OCI-LY1 (cell line): ENCODE measurements around the gene ATG7.

ENCODE experiments used
- H2AFZ ChIP-seq: fragments of 200-600 bp; sonication (generic), shearing (Covaris generic); 2 replicates; pipeline ENCODE4 v1.6.0; 2014; ENCODE audit warnings: antibody characterized with exemption, mild to moderate bottlenecking, low read length
- H3F3A ChIP-seq: fragments of 200-600 bp; sonication (generic), shearing (Covaris generic); 2 replicates; pipeline ENCODE4 v1.6.0; 2014; ENCODE audit warnings: mild to moderate bottlenecking, antibody characterized with exemption, low read length, moderate library complexity; ENCODE audit not compliant: insufficient read depth
- H3K27ac ChIP-seq: fragments of 200-600 bp; sonication (generic); 2 replicates; pipeline ENCODE4 v1.5.1; 2014; ENCODE audit warnings: low read length, mixed run types, mild to moderate bottlenecking, low read depth; ENCODE audit not compliant: poor library complexity, severe bottlenecking
- H3K27me3 ChIP-seq: fragments of 200-600 bp; sonication (generic); 2 replicates; pipeline ENCODE4 v1.6.0; 2014; ENCODE audit warnings: antibody characterized with exemption, mild to moderate bottlenecking, low read length, moderate library complexity; ENCODE audit not compliant: insufficient read depth
- H3K36me3 ChIP-seq: fragments of 200-600 bp; sonication (generic); 2 replicates; pipeline ENCODE4 v1.6.1; 2014; ENCODE audit warnings: mild to moderate bottlenecking, antibody characterized with exemption, low read length, moderate library complexity, mixed read lengths; ENCODE audit not compliant: insufficient read depth
- H3K4me1 ChIP-seq: fragments of 200-600 bp; sonication (generic); 2 replicates; pipeline ENCODE4 v1.5.1; 2014; ENCODE audit warnings: mild to moderate bottlenecking, low read length, moderate library complexity; ENCODE audit not compliant: insufficient read depth, severe bottlenecking
- H3K4me2 ChIP-seq: fragments of 200-600 bp; sonication (generic), shearing (Covaris generic); 2 replicates; pipeline ENCODE4 v1.6.1; 2014; ENCODE audit warnings: low read length
- H3K4me3 ChIP-seq: fragments of 200-600 bp; sonication (generic); 2 replicates; pipeline ENCODE4 v1.5.1; 2014; ENCODE audit warnings: low read length, low read depth, mild to moderate bottlenecking, mixed read lengths; ENCODE audit not compliant: poor library complexity, severe bottlenecking
- H3K79me2 ChIP-seq: fragments of 200-600 bp; shearing (Covaris generic); 2 replicates; pipeline ENCODE4 v1.6.1; 2016; ENCODE audit warnings: mixed run types, low read length, mixed read lengths; ENCODE audit not compliant: insufficient read depth
- H3K9ac ChIP-seq: fragments of 200-600 bp; sonication (generic), shearing (Covaris generic); 2 replicates; pipeline ENCODE4 v1.6.1; 2014; ENCODE audit warnings: mild to moderate bottlenecking, low read length, mixed read lengths
- H3K9me2 ChIP-seq: fragments of 200-600 bp; sonication (generic), shearing (Covaris generic); 2 replicates; pipeline ENCODE4 v1.6.1; 2014; ENCODE audit warnings: low read depth, mild to moderate bottlenecking, low read length, mixed read lengths
- H3K9me3 ChIP-seq: fragments of 200-600 bp; shearing (Covaris generic); 2 replicates; pipeline ENCODE4 v1.6.1; 2014; ENCODE audit warnings: low read length, mixed read lengths
- H4K20me1 ChIP-seq: fragments of 200-600 bp; sonication (generic), shearing (Covaris generic); 2 replicates; pipeline ENCODE4 v1.6.0; 2016; ENCODE audit warnings: mild to moderate bottlenecking, low read length; ENCODE audit not compliant: insufficient read depth
- EZH2 ChIP-seq: fragments of 200-600 bp; sonication (generic), shearing (Covaris generic); IDR thresholded peaks from 2 replicates; pipeline ENCODE4 v1.8.0; 2017; ENCODE audit warnings: borderline replicate concordance, mixed run types, mild to moderate bottlenecking, antibody characterized with exemption, low read length, moderate library complexity, mixed read lengths
- TF ChIP-seq, protein P1 (sequence below): fragments of 200-600 bp; sonication (generic), shearing (Covaris generic); IDR thresholded peaks from 2 replicates; pipeline ENCODE4 v1.5.1; 2017; ENCODE audit warnings: mild to moderate bottlenecking, antibody characterized with exemption, low read length, moderate library complexity, mixed read lengths

The ATG7 gene

DNA sequence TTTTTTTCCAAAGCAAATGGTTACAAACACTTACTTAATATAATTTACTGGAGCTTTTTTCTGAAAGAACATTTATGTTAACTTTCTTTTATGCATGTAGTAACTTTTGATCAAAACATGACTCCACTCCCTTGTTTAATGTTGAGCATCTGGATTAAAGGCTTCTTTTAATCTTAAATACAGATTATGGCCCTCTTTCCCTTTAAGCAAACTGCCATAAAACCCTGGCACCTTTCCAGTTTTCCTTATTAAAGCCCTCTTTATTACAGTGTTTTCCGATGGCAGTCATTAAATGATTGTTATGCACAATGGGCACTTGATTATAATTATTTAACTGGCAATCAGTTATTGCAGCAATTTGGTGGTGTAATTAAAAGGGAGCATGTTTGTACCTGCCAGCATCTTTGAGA lies 204.5 kb downstream of the ATG7 start:
- TF ChIP-seq EZH2, result no peak
- TF ChIP-seq, protein P1, sequence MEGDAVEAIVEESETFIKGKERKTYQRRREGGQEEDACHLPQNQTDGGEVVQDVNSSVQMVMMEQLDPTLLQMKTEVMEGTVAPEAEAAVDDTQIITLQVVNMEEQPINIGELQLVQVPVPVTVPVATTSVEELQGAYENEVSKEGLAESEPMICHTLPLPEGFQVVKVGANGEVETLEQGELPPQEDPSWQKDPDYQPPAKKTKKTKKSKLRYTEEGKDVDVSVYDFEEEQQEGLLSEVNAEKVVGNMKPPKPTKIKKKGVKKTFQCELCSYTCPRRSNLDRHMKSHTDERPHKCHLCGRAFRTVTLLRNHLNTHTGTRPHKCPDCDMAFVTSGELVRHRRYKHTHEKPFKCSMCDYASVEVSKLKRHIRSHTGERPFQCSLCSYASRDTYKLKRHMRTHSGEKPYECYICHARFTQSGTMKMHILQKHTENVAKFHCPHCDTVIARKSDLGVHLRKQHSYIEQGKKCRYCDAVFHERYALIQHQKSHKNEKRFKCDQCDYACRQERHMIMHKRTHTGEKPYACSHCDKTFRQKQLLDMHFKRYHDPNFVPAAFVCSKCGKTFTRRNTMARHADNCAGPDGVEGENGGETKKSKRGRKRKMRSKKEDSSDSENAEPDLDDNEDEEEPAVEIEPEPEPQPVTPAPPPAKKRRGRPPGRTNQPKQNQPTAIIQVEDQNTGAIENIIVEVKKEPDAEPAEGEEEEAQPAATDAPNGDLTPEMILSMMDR, result no peak
- H3K79me2 ChIP-seq, result no peaks in the 10 kb centered on the region
- no peak overlapping the region for H3K4me3 ChIP-seq
- H2AFZ ChIP-seq, result no peak overlapping the region
- no peaks in the 10 kb centered on the region for H3K9me3 ChIP-seq
- no peaks in the 10 kb centered on the region for H3K9me2 ChIP-seq
- H3K36me3 ChIP-seq, result no peaks in the 10 kb centered on the region
- H3K4me2 ChIP-seq, result no peak overlapping the region
- H3K27ac ChIP-seq, result no peak overlapping the region
- no peaks in the 10 kb centered on the region for H3K4me1 ChIP-seq
- H3K27me3 ChIP-seq, result no peaks in the 10 kb centered on the region
- H4K20me1 ChIP-seq, result no peaks in the 10 kb centered on the region
- H3F3A ChIP-seq, result no peaks in the 10 kb centered on the region
- no peak overlapping the region for H3K9ac ChIP-seq

GRCh38 chr3:11477407-11477911 lies 205.3 kb downstream of the ATG7 start:
- Histone ChIP-seq H3K9ac (no peak overlapping the region), H4K20me1 (no peaks in the 10 kb centered on the region), H3K27me3 (no peaks in the 10 kb centered on the region), H3K36me3 (no peaks in the 10 kb centered on the region), H2AFZ (no peak overlapping the region), H3K79me2 (no peaks in the 10 kb centered on the region), H3K9me2 (no peaks in the 10 kb centered on the region), H3K9me3 (no peaks in the 10 kb centered on the region), H3F3A (no peaks in the 10 kb centered on the region), H3K4me3 (no peak overlapping the region), H3K4me2 (no peak overlapping the region), H3K4me1 (no peaks in the 10 kb centered on the region), H3K27ac (no peak overlapping the region)
- TF ChIP-seq EZH2, result no peak

GRCh38 chr3:11478167-11478566 lies 206.0 kb downstream of the ATG7 start:
- Histone ChIP-seq H3K9me3 (no peaks in the 10 kb centered on the region), H3K79me2 (no peaks in the 10 kb centered on the region), H3K36me3 (no peaks in the 10 kb centered on the region), H3K9me2 (no peaks in the 10 kb centered on the region), H2AFZ (no peak overlapping the region), H3K27me3 (no peaks in the 10 kb centered on the region), H3K27ac (no peak overlapping the region), H3K4me3 (no peak overlapping the region), H3K4me2 (no peak overlapping the region), H3K4me1 (no peaks in the 10 kb centered on the region), H3F3A (no peaks in the 10 kb centered on the region), H3K9ac (no peak overlapping the region), H4K20me1 (no peaks in the 10 kb centered on the region)
- TF ChIP-seq EZH2, result no peak
- TF ChIP-seq, protein P1, result no peak

- H3K36me3 ChIP-seq, result no peaks in the 10 kb centered on the region
- TF ChIP-seq, protein P1, result no peak
- no peak for TF ChIP-seq EZH2
- no peak overlapping the region for H3K27ac ChIP-seq
- H3K4me3 ChIP-seq, result no peak overlapping the region
- H3K79me2 ChIP-seq, result no peaks in the 10 kb centered on the region
- H2AFZ ChIP-seq, result no peak overlapping the region
- no peak overlapping the region for H3K9ac ChIP-seq
- no peaks in the 10 kb centered on the region for H3F3A ChIP-seq
- no peaks in the 10 kb centered on the region for H3K9me2 ChIP-seq
- no peak overlapping the region for H3K4me2 ChIP-seq
- H3K27me3 ChIP-seq, result no peaks in the 10 kb centered on the region
- no peaks in the 10 kb centered on the region for H3K9me3 ChIP-seq
- H3K4me1 ChIP-seq, result no peaks in the 10 kb centered on the region
- no peaks in the 10 kb centered on the region for H4K20me1 ChIP-seq
These were observed 207.0 kb downstream of the ATG7 start for GRCh38 chr3:11479221-11479620.
